CD4-positive, alpha-beta T cell (primary cell): ENCODE results near the gene DNASE1L3. TPM values are rescaled to one million over a fixed set of nuclear protein-coding genes. Genes with fewer than 3 reads are reported as not detected.

Experiments
- ATAC-seq: fragments of 200-7000 bp; cut with Tn5 transposase; one replicate; pipeline ENCODE4 v1.10.0; 2022; ENCODE audit warnings: mild to moderate bottlenecking; ENCODE audit not compliant: poor library complexity
- CTCF ChIA-PET: fragments of 350-600 bp; sonication (Branson Sonifier 250); formaldehyde crosslinking; loops from one replicate; lab custom pipeline; 2021; ENCODE audit warnings: antibody characterized with exemption, inconsistent platforms; lab: Charles Lee
- POLR2A ChIA-PET: fragments of 350-600 bp; sonication (Branson Sonifier 250); formaldehyde crosslinking; loops from one replicate; lab custom pipeline; 2021; ENCODE audit warnings: antibody characterized with exemption, inconsistent platforms; lab: Charles Lee
- DNase-seq, 14 experiments: peaks; one replicate each; pipeline ENCODE4 v3.0.0-alpha.2; 2013 to 2020; ENCODE audit warnings: mixed read lengths in 2 of 14
- H3K27ac ChIP-seq, 2 donors: one replicate each; pipeline versions ENCODE4 v1.5.1 to v1.7.0; 2013; ENCODE audit warnings: low read length in 2 of 2, low read depth in 1 of 2, mild to moderate bottlenecking in 1 of 2
- H3K27me3 ChIP-seq, 2 experiments: 1 replicate in 1 of 2; 2 replicates in 1 of 2; pipeline versions ENCODE4 v1.6.1 to v1.7.0; 2013; ENCODE audit warnings: low read length in 2 of 2, control low read depth in 1 of 2, mild to moderate bottlenecking in 1 of 2, moderate library complexity in 1 of 2; ENCODE audit not compliant: insufficient read depth in 2 of 2, control insufficient read depth in 1 of 2
- H3K36me3 ChIP-seq: one replicate; pipeline ENCODE4 v1.6.1; 2013; ENCODE audit warnings: low read length, control low read depth; ENCODE audit not compliant: insufficient read depth
- H3K4me1 ChIP-seq: one replicate; pipeline ENCODE4 v1.6.1; 2013; ENCODE audit warnings: low read length, control low read depth; ENCODE audit not compliant: insufficient read depth
- H3K4me3 ChIP-seq: one replicate; pipeline ENCODE4 v1.5.1; 2013; ENCODE audit warnings: mild to moderate bottlenecking, low read length, moderate library complexity
- H3K9me3 ChIP-seq, 2 experiments: 1 replicate in 1 of 2; 2 replicates in 1 of 2; pipeline versions ENCODE4 v1.6.1 to v1.7.0; 2013; ENCODE audit warnings: low read length in 2 of 2, mild to moderate bottlenecking in 2 of 2, control low read depth in 1 of 2, moderate library complexity in 1 of 2; ENCODE audit not compliant: control insufficient read depth in 1 of 2, insufficient read depth in 1 of 2
- H3K27ac Mint-ChIP-seq: one replicate; pipeline ENCODE4 v1.8.0; 2020; ENCODE audit warnings: mixed read lengths
- H3K27me3 Mint-ChIP-seq: one replicate; pipeline ENCODE4 v1.8.0; 2021; ENCODE audit warnings: mixed read lengths
- H3K36me3 Mint-ChIP-seq: one replicate; pipeline ENCODE4 v1.8.0; 2021; ENCODE audit warnings: low read depth, mixed read lengths
- H3K4me1 Mint-ChIP-seq: one replicate; pipeline ENCODE4 v1.8.0; 2021; ENCODE audit warnings: low read depth, mixed read lengths
- H3K4me3 Mint-ChIP-seq: one replicate; pipeline ENCODE4 v1.8.0; 2020; ENCODE audit warnings: mild to moderate bottlenecking, mixed read lengths
- H3K9me3 Mint-ChIP-seq: one replicate; pipeline ENCODE4 v1.8.0; 2020; ENCODE audit warnings: mixed read lengths
- CTCF ChIP-seq: fragments of 200-600 bp; IDR thresholded peaks from one replicate; pipeline ENCODE4 v1.8.0; 2022; ENCODE audit warnings: antibody characterized with exemption, mild to moderate bottlenecking
- intact Hi-C, 2 experiments: fragments of 100-400 bp; cut with DNase I in 1 of 2; cut with micrococcal nuclease in 1 of 2; formaldehyde crosslinking; loops; one replicate each; pipeline versions ENCODE4 v1.15.1 to v1.9.0; 2023 to 2025; cut with DNase I, micrococcal nuclease
- total RNA-seq, 174 experiments: library from RNA in 2 of 174; stranded (reverse) in 2 of 174; gene quantifications; one replicate each; pipeline ENCODE4 v1.2.3 and lab custom pipeline; 2021 to 2026

DNASE1L3 gene
- total RNA-seq, 2 experiments from 2014 or later, result 0.53 to 0.80 TPM

DNA sequence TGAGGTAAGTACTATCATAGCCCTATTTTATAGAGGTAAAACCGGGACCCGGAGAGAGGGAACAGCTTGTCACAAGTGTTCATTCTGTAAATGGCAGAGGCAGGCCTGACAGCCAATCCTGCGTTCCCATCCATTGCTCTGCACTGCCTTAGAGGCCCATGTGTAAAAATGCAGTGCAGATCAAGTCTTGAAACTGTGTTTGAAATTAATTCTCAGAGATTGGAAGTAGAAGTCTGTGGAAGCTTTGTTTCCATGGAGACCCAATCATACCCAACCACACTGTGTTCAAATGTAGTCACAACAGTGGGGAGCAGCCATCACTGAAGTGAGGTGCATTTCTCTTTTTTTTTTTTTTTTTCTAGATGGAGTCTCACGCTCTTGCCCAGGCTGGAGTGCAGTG, 13.1 kb upstream of the DNASE1L3 start:
- H3K36me3 Mint-ChIP-seq, result no peaks in the 10 kb centered on the region

DNA sequence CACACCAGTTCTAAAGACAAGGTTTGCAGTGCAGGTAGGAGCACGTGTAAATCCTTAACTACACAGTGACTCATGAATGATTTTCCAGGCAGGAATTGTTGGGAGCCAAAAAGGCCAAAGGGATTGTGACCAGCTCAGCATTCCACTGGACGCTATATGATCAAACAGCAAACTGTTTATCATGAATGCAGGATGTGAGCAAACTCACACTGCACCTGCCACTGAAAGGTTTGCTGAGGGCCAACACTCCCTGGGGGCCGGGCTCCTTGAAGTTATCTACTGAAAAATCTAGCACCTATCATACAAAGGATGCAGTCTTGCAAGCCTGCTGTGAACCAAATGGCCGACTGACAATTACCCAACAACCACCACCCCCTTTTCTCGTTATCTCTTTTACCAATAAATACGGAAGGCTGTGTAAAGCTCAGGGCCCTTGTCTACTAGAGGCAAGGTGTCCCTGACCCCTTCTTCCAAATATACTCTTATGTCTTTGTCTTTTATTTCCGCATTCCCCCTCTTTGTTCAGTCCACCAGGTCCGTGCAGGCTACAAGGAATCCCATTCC, 11.5 kb upstream of the DNASE1L3 start:
- intact Hi-C loops, result no loop called here
- Histone ChIP-seq H3K36me3 (no peaks in the 10 kb centered on the region), H3K27me3 (no peaks in the 10 kb centered on the region), H3K27ac (no peak overlapping the region), H3K9me3 (no peaks in the 10 kb centered on the region), H3K4me1 (peaks cover 4% of the 10 kb centered on the region), H3K4me3 (no peak overlapping the region)
- Mint-ChIP-seq H3K27ac (no peak overlapping the region), H3K27me3 (no peaks in the 10 kb centered on the region), H3K9me3 (no peaks in the 10 kb centered on the region), H3K4me3 (no peak overlapping the region), H3K4me1 (peaks cover 3% of the 10 kb centered on the region), H3K36me3 (no peaks in the 10 kb centered on the region)
- DNase-seq, result no peak
- ChIA-PET CTCF (no interaction called here), POLR2A (no interaction called here)
- no peak for ATAC-seq
- no peak for TF ChIP-seq CTCF

More for the DNA sequence above, 13.1 kb upstream of the DNASE1L3 start:
- CTCF ChIA-PET, result interaction anchor here (0.9 kb wide), 1 partner anchor 46 kb away, joined by 3 read pairs; no protein-coding TSS in a partner anchor
- Histone ChIP-seq H3K27me3 (no peaks in the 10 kb centered on the region), H3K27ac (no peak overlapping the region), H3K9me3 (no peaks in the 10 kb centered on the region), H3K4me3 (no peak overlapping the region), H3K4me1 (no peaks in the 10 kb centered on the region), H3K36me3 (no peaks in the 10 kb centered on the region)
- Mint-ChIP-seq H3K9me3 (no peaks in the 10 kb centered on the region), H3K4me1 (no peaks in the 10 kb centered on the region), H3K27me3 (peaks cover 6% of the 10 kb centered on the region), H3K4me3 (no peak overlapping the region), H3K27ac (no peak overlapping the region)
- intact Hi-C loops, result no loop called here
- POLR2A ChIA-PET, result no interaction called here
- ATAC-seq (no peak), DNase-seq (no peak)
- no peak for TF ChIP-seq CTCF

DNA sequence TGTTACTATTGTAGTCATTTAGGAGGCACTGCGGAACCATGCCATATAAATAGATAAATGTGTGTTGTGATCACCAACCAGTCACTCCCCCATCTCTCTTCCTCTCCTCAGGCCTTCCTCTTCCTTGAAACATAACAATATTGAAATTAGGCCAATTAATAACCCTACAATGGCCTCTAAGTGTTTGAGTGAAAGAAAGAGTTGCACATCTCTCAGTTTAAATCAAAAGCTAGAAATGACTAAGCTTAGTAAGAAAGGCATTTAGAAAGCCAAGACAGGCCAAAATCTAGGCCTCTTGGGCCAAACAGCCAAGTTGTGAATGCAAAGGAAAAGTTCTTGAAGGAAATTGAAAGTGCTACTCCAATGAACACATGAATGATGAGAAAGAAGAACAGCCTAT, 8.1 kb upstream of the DNASE1L3 start:
- ChIA-PET CTCF (interaction anchor here (2.2 to 3.8 kb wide), 2 partner anchors 32 to 210 kb away, joined by 9 to 30 read pairs; partner anchors contain the start of gene FLNB), POLR2A (interaction anchor here (2.6 kb wide), 1 partner anchor 210 kb away, joined by 12 read pairs; the partner anchor contains the start of gene FLNB)
- Histone ChIP-seq H3K27ac (no peak overlapping the region), H3K9me3 (no peaks in the 10 kb centered on the region), H3K4me3 (no peak overlapping the region), H3K36me3 (no peaks in the 10 kb centered on the region), H3K4me1 (peaks cover 6% of the 10 kb centered on the region), H3K27me3 (no peaks in the 10 kb centered on the region)
- Mint-ChIP-seq H3K4me1 (peaks cover 6% of the 10 kb centered on the region), H3K36me3 (no peaks in the 10 kb centered on the region), H3K4me3 (no peak overlapping the region), H3K9me3 (no peaks in the 10 kb centered on the region), H3K27me3 (no peaks in the 10 kb centered on the region), H3K27ac (no peak overlapping the region)
- no peak for DNase-seq
- intact Hi-C loops, result loop anchor here in 1 of 2 experiments (1.0 kb wide), 1 partner anchor 213 kb away; no protein-coding TSS in a partner anchor
- ATAC-seq, result no peak
- TF ChIP-seq CTCF, result no peak
